K562 (cell line): ENCODE measurements around the gene HNRNPF. TPM values are rescaled to one million over a fixed set of nuclear protein-coding genes. Genes with fewer than 3 reads are reported as not detected.

ENCODE experiments used
- ARID1B ChIP-seq: fragments of 450-650 bp; IDR thresholded peaks from 2 replicates; pipeline ENCODE4 v1.6.1; 2016; ENCODE audit warnings: antibody characterized with exemption, mild to moderate bottlenecking, inconsistent platforms
- CBX8 ChIP-seq: fragments of 200-600 bp; sonication (generic); IDR thresholded peaks from 2 replicates; pipeline ENCODE4 v1.6.1; 2012; ENCODE audit warnings: borderline replicate concordance, mixed run types, low read depth, mild to moderate bottlenecking, moderate library complexity, mixed read lengths, low read length, control low read depth, inconsistent platforms; ENCODE audit not compliant: poor library complexity, severe bottlenecking; ENCODE audit errors: extremely low read depth
- CHD7 ChIP-seq: fragments of 200-600 bp; sonication (generic); IDR thresholded peaks from one replicate; pipeline ENCODE4 v1.6.1; 2012; ENCODE audit warnings: mild to moderate bottlenecking, low read depth, low read length, inconsistent platforms
- COPS2 ChIP-seq: fragments of 450-650 bp; conservative IDR thresholded peaks from 2 replicates; pipeline ENCODE4 v1.6.1; 2016; ENCODE audit warnings: mild to moderate bottlenecking, moderate library complexity
- EZH2 ChIP-seq: IDR thresholded peaks from 2 replicates; pipeline ENCODE4 v1.6.1; 2012; ENCODE audit warnings: low read depth, mild to moderate bottlenecking, inconsistent platforms, low read length, borderline replicate concordance
- ILK ChIP-seq: fragments of 450-650 bp; IDR thresholded peaks from 2 replicates; pipeline ENCODE4 v1.6.1; 2016; ENCODE audit warnings: missing genetic modification characterization, low read depth, mild to moderate bottlenecking, missing compliant biosample characterization, moderate library complexity, borderline replicate concordance
- MTA2 ChIP-seq: fragments of 450-650 bp; IDR thresholded peaks from 2 replicates; pipeline ENCODE4 v1.6.1; 2016; ENCODE audit warnings: low read depth
- MXI1 ChIP-seq: IDR thresholded peaks from 2 replicates; pipeline ENCODE4 v1.6.1; 2011; ENCODE audit warnings: low read depth, mild to moderate bottlenecking, improper control_type of control experiment, low read length
- MYC ChIP-seq, 2 experiments: fragments of 250-450 bp in 1 of 2; sonication (Bioruptor Pico) in 1 of 2; IDR thresholded peaks; 2 replicates each; pipeline versions ENCODE4 v1.5.1 to v1.6.1; 2012 to 2021; ENCODE audit warnings: low read depth in 2 of 2, borderline replicate concordance in 1 of 2, improper control_type of control experiment in 1 of 2, low read length in 1 of 2, mild to moderate bottlenecking in 1 of 2, moderate library complexity in 1 of 2
- NR2C2 ChIP-seq, 2 experiments: fragments of 200-800 bp in 1 of 2; sonication (Bioruptor generic) in 1 of 2; sonication (generic) in 1 of 2; formaldehyde crosslinking in 1 of 2; IDR thresholded peaks; 2 replicates each; pipeline versions ENCODE4 v1.6.1 to v1.8.0; 2016 to 2022; ENCODE audit warnings: mild to moderate bottlenecking in 1 of 2, missing compliant biosample characterization in 1 of 2, missing genetic modification characterization in 1 of 2, missing genetic modification reagents in 1 of 2
- PTBP1 ChIP-seq: fragments of 200-400 bp; formaldehyde crosslinking; IDR thresholded peaks from 2 replicates; pipeline ENCODE4 v1.6.1; 2017; ENCODE audit warnings: low read depth, low read length
- XRCC4 ChIP-seq: IDR thresholded peaks from one replicate; pipeline ENCODE4 v1.6.1; 2011; ENCODE audit not compliant: insufficient read depth, insufficient read length; ENCODE audit errors: extremely low read depth
- ZNF134 ChIP-seq: fragments of 250-450 bp; sonication (Bioruptor Pico); conservative IDR thresholded peaks from 2 replicates; pipeline ENCODE4 v1.4.0; 2020
- ZNF561 ChIP-seq: fragments of 450-650 bp; formaldehyde crosslinking; conservative IDR thresholded peaks from 2 replicates; pipeline ENCODE4 v1.4.0; 2020; ENCODE audit warnings: mild to moderate bottlenecking, moderate library complexity
- ZNF644 ChIP-seq: fragments of 200-800 bp; sonication (Bioruptor generic); IDR thresholded peaks from 2 replicates; pipeline ENCODE4 v1.6.1; 2016; ENCODE audit warnings: low read depth, missing genetic modification characterization, missing compliant biosample characterization
- ZNF696 ChIP-seq: fragments of 250-450 bp; sonication (Bioruptor Pico); conservative IDR thresholded peaks from 2 replicates; pipeline ENCODE4 v1.4.0; 2020; ENCODE audit warnings: mild to moderate bottlenecking, moderate library complexity
- polyA plus RNA-seq, 8 experiments: library from polyadenylated mRNA; depleted of rRNA in 4 of 8; stranded (reverse) in 5 of 8; unstranded in 3 of 8; fragments of >200 nt; fragmentation: Nextera tagmentation in 2 of 8; fragmentation: Illumina TruSeq in 1 of 8; extraction: Ambion mirVana in 2 of 8; extraction: Trizol in 1 of 8; gene quantifications; 2 replicates each; pipeline versions ENCODE4 v1.2.1 to v1.2.3, GENCODE V29; 2011 to 2014; ENCODE audit warnings: inconsistent platforms in 1 of 8, missing spikeins in 1 of 8
- total RNA-seq, 7 experiments: library from RNA; depleted of rRNA in 6 of 7; stranded (reverse); fragments of >200 nt in 6 of 7; fragmentation: Illumina TruSeq in 2 of 7; extraction: Trizol in 2 of 7; gene quantifications; 2 replicates each; pipeline versions ENCODE4 v1.2.1 to v1.2.3, GENCODE V29; 2011 to 2021; ENCODE audit warnings: low replicate concordance in 1 of 7

The HNRNPF gene
- total and polyA plus RNA-seq, 9 of the 15 experiments (the other 6 are each of a cell fraction or from before 2014, with no cell fraction given) = 192 to 489 (median 416) TPM

- TF ChIP-seq CHD7 (no peak), NR2C2 (CRISPR knock-in tag; IDR thresholded peaks at IDR 0.05) (peak; percentile 55; the same call in 1 of the 2 replicates), NR2C2 (tag; IDR thresholded peaks at IDR 0.05) (no peak), ZNF134 (CRISPR knock-in tag) (0 out of 2 replicates have a peak, but pooled peaks have one; percentile 11), PTBP1 (no peak), ZNF696 (CRISPR knock-in tag) (no peak), ZNF561 (no peak), ARID1B (peak; percentile 50), CBX8 (no peak), MYC (IDR thresholded peaks at IDR 0.05; ENCODE audit: low read depth, low read length) (peak; percentile 97), MYC (CRISPR knock-in tag; IDR thresholded peaks at IDR 0.05; ENCODE audit: borderline replicate concordance, low read depth) (peak; percentile 75; the same call in 1 of the 2 replicates), ZNF644 (tag) (peak; percentile 33), COPS2 (no peak), MTA2 (peak; percentile 31; the same call in 1 of the 2 replicates), XRCC4 (no peak), ILK (tag) (no peak), MXI1 (peak; percentile 94), EZH2 (no peak)
These were observed 1.2 kb downstream of the HNRNPF start (continued) for GRCh38 chr10:43407576-43408330.
